HG02870 (cell line): ENCODE results near the gene JADE1.

Experiments
- ATAC-seq: cut with Tn5 transposase; IDR thresholded peaks from one replicate; pipeline ENCODE4 v1.9.1; 2021; ENCODE audit warnings: mild to moderate bottlenecking, moderate library complexity; ENCODE audit not compliant: unreplicated experiment

Gene JADE1

DNA sequence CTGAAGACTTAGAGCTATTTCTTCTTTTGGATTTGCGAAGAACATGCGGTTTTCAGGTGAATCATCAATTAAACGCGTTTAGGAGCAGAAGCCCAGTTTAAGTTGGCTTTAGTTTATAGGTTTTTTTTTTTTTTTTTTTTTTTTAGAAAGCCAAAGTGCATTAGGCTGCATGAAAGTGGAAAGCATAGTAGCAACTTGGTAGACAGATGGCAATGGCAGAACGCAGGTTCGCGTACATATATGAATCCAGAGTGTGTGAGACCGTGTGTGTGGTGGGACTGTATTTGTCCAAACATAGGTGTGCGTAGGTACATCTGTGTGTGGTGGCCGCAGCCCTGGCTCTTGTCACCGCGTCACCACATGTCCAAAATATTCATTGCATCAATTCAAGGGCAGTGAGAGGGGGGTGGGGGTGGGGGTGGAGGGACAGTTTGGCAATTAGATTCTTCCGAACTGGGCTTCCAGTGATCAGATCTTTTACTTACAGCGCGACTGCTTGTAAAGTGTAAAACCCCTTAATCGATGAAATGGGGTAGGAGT, 901 bp downstream of the JADE1 start:
- no peak for ATAC-seq

DNA sequence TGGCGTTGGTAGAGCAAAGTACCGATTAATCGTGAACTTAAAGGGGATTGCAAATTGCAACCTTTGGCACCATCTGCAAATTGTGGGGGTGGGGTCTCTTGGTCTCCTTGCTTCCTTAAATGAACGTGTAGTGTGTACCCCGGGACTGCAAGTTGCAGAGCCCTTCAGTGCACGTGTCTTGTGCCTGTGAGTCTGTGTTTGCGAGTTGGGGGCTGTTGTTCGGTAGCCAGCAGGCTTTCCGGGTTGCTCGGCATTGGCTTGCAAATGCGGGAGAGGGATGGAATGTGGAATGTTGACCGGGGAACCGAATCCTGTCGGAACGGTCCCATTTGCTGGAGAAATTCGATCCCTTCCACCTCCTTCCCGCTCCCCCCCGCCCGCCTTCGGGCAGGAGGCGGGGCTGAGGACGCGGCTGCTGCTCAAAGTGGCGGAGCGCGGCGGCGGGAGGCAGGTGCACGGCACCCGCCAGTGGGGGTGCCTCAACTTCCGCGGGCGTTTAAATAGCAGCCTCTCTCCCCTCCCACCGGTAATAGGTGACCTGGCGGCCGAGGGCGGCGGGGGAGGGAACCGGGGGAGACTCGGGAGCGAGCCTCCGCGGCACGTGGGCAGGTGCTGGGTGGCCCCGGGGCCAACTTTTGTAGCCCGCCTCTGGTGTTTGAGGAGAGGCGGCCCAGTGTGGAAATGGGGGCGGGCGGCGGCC, 1.5 kb downstream of the JADE1 start:
- ATAC-seq, result peak; percentile 40

DNA sequence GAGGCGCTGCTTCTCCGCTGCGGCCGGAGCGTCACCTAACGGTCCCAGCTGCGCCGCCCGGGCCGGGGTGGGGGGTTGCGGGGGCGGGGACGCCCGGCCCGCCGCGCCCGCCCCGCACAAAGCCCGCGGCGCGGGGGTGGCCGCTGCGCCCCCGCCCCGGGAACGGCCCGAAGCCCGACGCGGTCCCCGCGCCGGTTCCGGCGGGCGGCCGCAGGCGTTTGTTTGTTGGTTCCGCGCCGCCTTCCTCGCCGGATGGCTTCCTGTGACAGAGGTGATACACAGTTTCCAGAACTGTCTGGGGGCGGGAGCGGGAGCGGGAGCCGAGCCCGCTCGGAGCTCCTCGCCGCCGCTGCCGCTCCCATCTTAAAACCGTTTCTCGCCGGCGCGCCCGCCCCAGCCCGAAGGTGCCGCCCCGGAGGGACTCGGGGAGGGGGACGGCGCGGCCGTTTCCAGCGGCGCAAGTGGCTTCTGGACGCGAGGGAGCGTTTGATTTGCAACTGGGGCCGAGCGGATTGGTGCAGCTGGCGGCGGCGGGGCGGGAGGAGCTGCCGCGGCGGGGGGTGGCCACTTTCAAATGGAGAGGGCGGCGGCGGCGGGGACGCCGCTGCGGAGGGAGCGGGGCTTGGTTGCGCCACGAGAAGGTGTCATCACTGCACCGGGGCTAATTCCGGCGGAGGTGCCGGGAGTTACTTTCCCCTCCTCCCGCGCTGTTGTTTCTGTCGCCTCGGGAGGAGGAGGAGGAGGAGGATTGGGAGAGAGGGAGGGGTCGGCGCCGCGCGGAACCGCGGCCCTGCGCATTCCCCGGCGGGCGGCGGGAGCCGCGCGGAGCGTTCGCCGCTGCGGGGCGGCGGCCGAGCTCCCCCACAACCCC, 2.3 kb downstream of the JADE1 start:
- peak; percentile 47 for ATAC-seq

- ATAC-seq, result peak; percentile 3
These were observed 3.1 kb downstream of the JADE1 start for GRCh38 chr4:128812442-128813235.

GRCh38 chr4:128813965-128814364, 4.5 kb downstream of the JADE1 start:
- no peak for ATAC-seq

GRCh38 chr4:128818442-128818841, 8.9 kb downstream of the JADE1 start:
- ATAC-seq, result no peak

DNA sequence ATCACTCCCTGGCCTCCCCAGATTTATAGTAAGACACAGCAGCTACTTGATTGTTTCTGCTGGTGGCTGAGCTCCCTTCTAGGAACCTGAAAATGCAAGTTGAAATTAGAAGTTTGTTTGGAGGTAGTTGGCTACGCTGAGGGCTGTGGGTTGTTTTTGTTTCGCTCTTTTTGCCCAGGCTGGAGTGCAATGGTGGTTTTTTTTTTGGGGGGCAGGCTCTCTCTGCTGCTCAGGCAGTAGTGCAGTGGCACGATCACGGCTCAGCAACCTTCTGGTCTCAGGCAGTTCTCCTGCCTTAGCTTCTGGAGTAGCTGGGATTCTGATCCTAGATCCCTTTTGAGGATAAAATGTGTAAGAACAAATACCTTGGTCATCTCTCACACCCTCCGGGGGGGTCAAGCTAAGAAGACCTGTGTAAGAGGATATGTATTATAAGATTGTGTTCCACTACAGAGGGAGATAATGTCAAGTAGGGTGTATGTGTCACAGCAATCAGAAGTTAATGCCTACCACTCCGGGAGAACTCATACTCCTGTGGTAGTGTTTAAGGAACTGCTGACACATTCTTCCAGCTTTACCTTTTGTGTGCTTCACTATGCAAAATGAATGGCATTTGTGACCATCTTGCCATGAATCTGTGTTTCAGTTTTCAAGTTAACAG, 9.7 kb downstream of the JADE1 start:
- ATAC-seq, result peak; percentile 43

GRCh38 chr4:128820671-128821070, 11.2 kb downstream of the JADE1 start:
- no peak for ATAC-seq

DNA sequence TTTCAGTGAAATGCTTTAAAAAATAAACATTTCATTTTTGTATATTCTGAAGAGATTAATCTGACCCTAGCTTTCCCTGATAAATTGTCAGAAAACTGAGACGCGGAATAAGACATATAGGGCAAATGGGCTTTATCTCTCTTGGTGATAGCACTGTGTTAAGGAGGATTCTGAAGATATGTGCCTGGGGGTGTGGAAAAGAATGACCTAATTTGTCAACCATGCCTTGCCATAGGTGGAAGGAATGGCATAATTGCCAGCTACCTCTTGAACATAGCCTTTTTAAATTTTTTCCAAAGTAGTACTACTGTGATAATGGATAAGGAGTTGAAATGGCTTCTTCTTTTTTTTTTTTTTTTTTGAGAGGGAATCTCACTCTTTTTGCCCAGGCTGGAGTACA, 11.7 kb downstream of the JADE1 start:
- ATAC-seq, result no peak

GRCh38 chr4:128823025-128823661, 13.6 kb downstream of the JADE1 start:
- ATAC-seq, result no peak

DNA sequence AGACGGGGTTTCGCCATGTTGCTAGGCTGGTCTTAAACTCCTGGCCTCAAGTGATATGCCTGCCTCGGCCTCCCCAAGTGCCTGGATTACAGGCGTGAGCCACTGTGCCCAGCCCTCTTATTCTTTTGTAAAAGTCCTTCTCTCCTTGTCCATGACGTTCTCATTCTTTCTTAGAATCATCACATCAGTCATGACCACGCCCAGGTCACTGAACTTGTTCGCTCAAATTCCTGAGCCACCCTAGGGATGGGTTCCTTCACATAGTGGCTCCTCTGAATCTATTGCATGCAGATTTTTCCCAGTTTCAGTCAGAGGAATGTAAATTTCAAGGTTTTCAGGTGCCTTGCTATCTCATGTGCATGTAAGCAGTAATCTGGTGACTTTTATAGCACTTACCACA, 15.7 kb downstream of the JADE1 start:
- ATAC-seq, result no peak

GRCh38 chr4:128827296-128827695, 17.8 kb downstream of the JADE1 start:
- peak; percentile 25 for ATAC-seq

- no peak for ATAC-seq
These were observed 21.5 kb downstream of the JADE1 start for GRCh38 chr4:128830906-128831503.

DNA sequence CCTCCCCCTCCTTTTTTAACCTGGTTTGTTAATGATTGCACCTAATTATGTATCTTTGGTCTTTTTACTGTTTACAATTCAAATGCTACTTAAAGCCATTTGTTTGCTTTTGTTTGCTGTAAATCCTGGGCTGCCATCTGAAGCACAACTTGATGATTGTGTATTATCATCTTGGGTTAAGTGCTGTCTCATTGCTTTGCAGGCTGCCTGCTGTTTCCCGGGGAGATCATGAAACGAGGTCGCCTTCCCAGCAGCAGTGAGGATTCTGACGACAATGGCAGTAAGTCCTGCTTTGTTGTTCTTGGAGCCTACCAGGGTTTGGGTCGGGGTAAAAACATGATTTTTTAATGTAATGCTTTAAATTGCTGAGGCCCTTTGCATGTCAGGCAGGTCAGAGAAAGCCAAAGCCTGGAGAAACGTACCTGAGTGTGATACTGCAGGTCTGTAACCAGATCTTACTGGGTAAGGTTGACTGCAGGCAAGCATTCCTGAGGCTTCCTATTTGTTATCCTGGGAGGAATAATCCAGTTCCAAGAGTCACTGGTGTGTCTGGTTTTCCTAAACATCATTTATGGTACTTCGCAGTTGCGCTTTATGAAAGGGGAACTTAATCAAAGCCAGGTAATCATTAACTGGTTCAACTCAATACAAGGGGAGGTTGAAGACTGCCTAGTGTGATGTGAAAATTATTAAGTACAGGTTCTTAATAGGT, 22.2 kb downstream of the JADE1 start:
- no peak for ATAC-seq

DNA sequence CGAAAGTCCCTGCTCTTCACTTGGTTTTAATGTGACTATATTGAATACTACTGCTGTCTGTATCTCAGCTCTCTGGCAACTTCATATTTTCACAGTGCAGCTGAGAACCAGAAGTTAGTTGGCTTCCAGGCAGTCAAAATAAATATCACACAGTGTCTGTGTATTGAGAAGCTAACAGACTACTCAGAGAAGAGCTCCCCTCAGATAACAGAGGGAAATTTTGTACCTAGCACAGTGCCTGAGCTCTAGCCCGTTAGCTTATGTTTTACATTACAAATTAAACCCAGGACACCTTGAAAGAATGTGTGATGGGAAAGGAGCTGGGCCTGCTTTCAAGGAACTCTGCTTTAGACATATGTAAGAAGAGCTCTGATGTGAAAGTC, 22.7 kb downstream of the JADE1 start:
- ATAC-seq, result no peak

GRCh38 chr4:128835498-128836222, 26.2 kb downstream of the JADE1 start:
- no peak for ATAC-seq

- no peak for ATAC-seq
These were observed 27.7 kb downstream of the JADE1 start for GRCh38 chr4:128837198-128837597.

DNA sequence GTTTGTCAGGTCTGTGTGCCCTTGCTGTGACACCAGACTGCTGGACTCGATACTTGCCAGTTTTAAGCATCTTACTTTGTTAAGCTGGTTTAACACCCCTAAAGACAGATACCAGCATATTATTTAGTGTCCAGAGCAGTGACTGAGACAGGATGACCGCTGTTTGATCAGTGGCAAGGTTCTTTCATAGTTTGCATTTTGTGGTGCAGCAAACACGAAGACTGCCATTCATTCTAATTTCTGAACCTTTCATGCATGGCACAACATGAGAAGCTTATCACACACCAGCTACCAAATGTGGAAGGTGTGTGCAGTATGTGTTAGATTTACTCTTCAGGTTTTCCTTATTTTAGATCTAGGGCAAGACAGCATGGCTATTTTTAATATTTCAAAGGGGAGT, 28.2 kb downstream of the JADE1 start:
- ATAC-seq, result no peak
